H1 (cell line): ENCODE data around the gene RBM20. TPM values are rescaled to one million over a fixed set of nuclear protein-coding genes. Genes with fewer than 3 reads are reported as not detected.

Source experiments
- CTCF ChIA-PET: fragments of 300-600 bp; sonication (Branson Sonifier 250); formaldehyde crosslinking; loops from one replicate; lab custom pipeline; 2021; ENCODE audit not compliant: partially characterized antibody; lab: Charles Lee
- POLR2A ChIA-PET: fragments of 300-600 bp; sonication (Branson Sonifier 250); formaldehyde crosslinking; loops from one replicate; lab custom pipeline; 2021; ENCODE audit warnings: inconsistent platforms; ENCODE audit not compliant: partially characterized antibody; lab: Charles Lee
- DNase-seq, 2 experiments: peaks; one replicate each; pipeline versions ENCODE4 v3.0.0 to v3.0.0-alpha.2; 2010 to 2022; ENCODE audit warnings: low spot score in 2 of 2, low read depth in 1 of 2, mixed read lengths in 1 of 2
- FAIRE-seq: peaks from 2 replicates; lab custom pipeline; 2011; peaks lifted over from hg19 to GRCh38; lab: Jason Lieb, UNC
- H2AFZ ChIP-seq: 2 replicates; pipeline ENCODE4 v1.8.1; 2012; ENCODE audit warnings: low read length, inconsistent platforms
- H2AK5ac ChIP-seq: 2 replicates; pipeline ENCODE4 v1.6.1; 2013; ENCODE audit warnings: low read depth, low read length
- H2BK120ac ChIP-seq: replicated peaks from 2 replicates; pipeline ENCODE3; 2013; ENCODE audit warnings: low read depth, low read length, inconsistent platforms
- H2BK12ac ChIP-seq: 2 replicates; pipeline ENCODE4 v1.6.1; 2013; ENCODE audit warnings: low read depth, low read length
- H2BK15ac ChIP-seq: 2 replicates; pipeline ENCODE4 v1.6.1; 2013; ENCODE audit warnings: low read length
- H2BK20ac ChIP-seq: 2 replicates; pipeline ENCODE4 v1.6.1; 2013; ENCODE audit warnings: low read length
- H2BK5ac ChIP-seq: 2 replicates; pipeline ENCODE4 v1.6.1; 2013; ENCODE audit warnings: low read depth, low read length
- H3K14ac ChIP-seq: 2 replicates; pipeline ENCODE4 v1.6.1; 2013; ENCODE audit warnings: inconsistent platforms; ENCODE audit not compliant: insufficient read length
- H3K18ac ChIP-seq: 2 replicates; pipeline ENCODE4 v1.6.1; 2013; ENCODE audit warnings: low read length; ENCODE audit errors: extremely low read depth
- H3K23ac ChIP-seq: 2 replicates; pipeline ENCODE4 v1.6.1; 2013; ENCODE audit warnings: inconsistent platforms; ENCODE audit not compliant: insufficient read length
- H3K23me2 ChIP-seq: 2 replicates; pipeline ENCODE4 v1.6.1; 2013; ENCODE audit warnings: low read depth, low read length
- H3K27ac ChIP-seq: 2 replicates; pipeline ENCODE4 v1.6.1; 2011; ENCODE audit warnings: low read depth, low read length, inconsistent platforms
- H3K27me3 ChIP-seq, 4 experiments: replicated peaks in 1 of 4; 1 replicate in 1 of 4; 2 replicates in 3 of 4; pipeline versions ENCODE4 v1.6.1 to v1.8.1; 2011 to 2013; ENCODE audit warnings: low read length in 3 of 4, mild to moderate bottlenecking in 3 of 4, inconsistent platforms in 2 of 4, mixed read lengths in 2 of 4, moderate library complexity in 1 of 4; ENCODE audit not compliant: control insufficient read depth in 3 of 4, insufficient read depth in 3 of 4; ENCODE audit errors: extremely low read depth in 1 of 4
- H3K36me3 ChIP-seq, 4 experiments: 2 replicates each; pipeline versions ENCODE4 v1.6.1 to v1.8.1; 2011 to 2013; ENCODE audit warnings: mild to moderate bottlenecking in 4 of 4, low read length in 3 of 4, moderate library complexity in 2 of 4, control low read depth in 1 of 4, inconsistent platforms in 1 of 4; ENCODE audit not compliant: insufficient read depth in 4 of 4, control insufficient read depth in 2 of 4
- H3K4ac ChIP-seq: replicated peaks from 2 replicates; pipeline ENCODE3; 2013; ENCODE audit warnings: low read length, low read depth, mixed read lengths, inconsistent platforms; ENCODE audit not compliant: insufficient read length
- H3K4me1 ChIP-seq, 4 experiments: replicated peaks in 1 of 4; 1 replicate in 1 of 4; 2 replicates in 3 of 4; pipeline versions ENCODE4 v1.6.1 to v1.8.1; 2011 to 2013; ENCODE audit warnings: low read length in 3 of 4, inconsistent platforms in 2 of 4, mixed read lengths in 1 of 4; ENCODE audit not compliant: insufficient read depth in 4 of 4, control insufficient read depth in 3 of 4
- H3K4me2 ChIP-seq, 2 experiments: 2 replicates each; pipeline versions ENCODE4 v1.6.1 to v1.8.1; 2011 to 2013; ENCODE audit warnings: low read depth in 2 of 2, low read length in 2 of 2, control low read depth in 1 of 2, inconsistent platforms in 1 of 2, mild to moderate bottlenecking in 1 of 2; ENCODE audit not compliant: insufficient read depth in 1 of 2
- H3K4me3 ChIP-seq, 4 experiments: fragments of 200-600, 300-600 bp in 1 of 4; sonication (generic), shearing (Covaris generic), sonication (Bioruptor Twin) in 1 of 4; 2 replicates each; pipeline versions ENCODE4 v1.5.1 to v1.8.1; 2011 to 2016; ENCODE audit warnings: low read length in 4 of 4, low read depth in 3 of 4, control low read depth in 2 of 4, inconsistent platforms in 2 of 4, mild to moderate bottlenecking in 2 of 4, mixed read lengths in 1 of 4, moderate library complexity in 1 of 4; ENCODE audit not compliant: insufficient read depth in 2 of 4; ENCODE audit errors: extremely low read depth in 1 of 4
- H3K56ac ChIP-seq: replicated peaks from 2 replicates; pipeline ENCODE3; 2013; ENCODE audit warnings: low read depth, mild to moderate bottlenecking, mixed read lengths, low read length, inconsistent platforms; ENCODE audit not compliant: insufficient read length
- H3K79me1 ChIP-seq: 2 replicates; pipeline ENCODE4 v1.6.1; 2013; ENCODE audit warnings: low read depth, low read length, control low read depth
- H3K79me2 ChIP-seq, 2 experiments: 2 replicates each; pipeline versions ENCODE4 v1.6.1 to v1.8.1; 2012 to 2013; ENCODE audit warnings: low read length in 2 of 2, mild to moderate bottlenecking in 2 of 2, inconsistent platforms in 1 of 2; ENCODE audit not compliant: insufficient read depth in 2 of 2, control insufficient read depth in 1 of 2
- H3K9ac ChIP-seq, 4 experiments: replicated peaks in 1 of 4; 1 replicate in 1 of 4; 2 replicates in 3 of 4; pipeline versions ENCODE4 v1.6.1 to v1.8.1; 2011 to 2013; ENCODE audit warnings: low read depth in 3 of 4, low read length in 3 of 4, control low read depth in 2 of 4, mild to moderate bottlenecking in 2 of 4, moderate library complexity in 2 of 4, inconsistent platforms in 1 of 4; ENCODE audit errors: extremely low read depth in 1 of 4
- H3K9me3 ChIP-seq, 2 experiments: 2 replicates each; pipeline versions ENCODE4 v1.6.1 to v1.8.1; 2012 to 2013; ENCODE audit warnings: mild to moderate bottlenecking in 2 of 2, moderate library complexity in 2 of 2, control low read depth in 1 of 2, inconsistent platforms in 1 of 2, low read depth in 1 of 2, low read length in 1 of 2, mixed read lengths in 1 of 2; ENCODE audit not compliant: insufficient read depth in 2 of 2
- H4K20me1 ChIP-seq, 2 experiments: replicated peaks in 1 of 2; 2 replicates each; pipeline versions ENCODE3 to v1.8.1; 2011 to 2013; ENCODE audit warnings: inconsistent platforms in 2 of 2, low read length in 2 of 2, mild to moderate bottlenecking in 1 of 2; ENCODE audit not compliant: insufficient read depth in 2 of 2, control insufficient read depth in 1 of 2
- H4K5ac ChIP-seq: 2 replicates; pipeline ENCODE4 v1.6.1; 2013; ENCODE audit warnings: low read length, low read depth, mixed read lengths, inconsistent platforms; ENCODE audit not compliant: insufficient read length
- H4K8ac ChIP-seq: 2 replicates; pipeline ENCODE4 v1.8.0; 2013; ENCODE audit warnings: mild to moderate bottlenecking, moderate library complexity, low read length, inconsistent platforms; ENCODE audit not compliant: insufficient read depth; ENCODE audit errors: extremely low read depth
- H4K91ac ChIP-seq: replicated peaks from 2 replicates; pipeline ENCODE3; 2013; ENCODE audit warnings: low read length, mixed read lengths, inconsistent platforms; ENCODE audit not compliant: insufficient read length
- GTF2F1 ChIP-seq: IDR thresholded peaks from 2 replicates; pipeline ENCODE4 v1.6.1; 2012; ENCODE audit warnings: low read depth, low read length, improper control_type of control experiment, borderline replicate concordance
- KDM1A ChIP-seq: fragments of 200-600, 300-600 bp; sonication (generic); IDR thresholded peaks from 2 replicates; pipeline ENCODE4 v1.7.1; 2016; ENCODE audit warnings: mild to moderate bottlenecking, low read length, borderline replicate concordance
- MAX ChIP-seq: IDR thresholded peaks from 2 replicates; pipeline ENCODE4 v1.6.1; 2012; ENCODE audit warnings: inconsistent platforms
- RNF2 ChIP-seq: fragments of 200-900, 300-1000 bp; sonication (generic); IDR thresholded peaks from 2 replicates; pipeline ENCODE4 v1.7.1; 2016; ENCODE audit warnings: borderline replicate concordance, low read depth, mild to moderate bottlenecking, antibody characterized with exemption, low read length; ENCODE audit not compliant: poor library complexity, severe bottlenecking; ENCODE audit errors: missing control alignments
- RXRA ChIP-seq: IDR thresholded peaks from 2 replicates; pipeline ENCODE4 v1.6.1; 2011; ENCODE audit warnings: low read depth, mild to moderate bottlenecking, low read length, moderate library complexity; ENCODE audit not compliant: insufficient read depth
- SRF ChIP-seq: IDR thresholded peaks from 2 replicates; pipeline ENCODE4 v1.6.1; 2011; ENCODE audit warnings: mild to moderate bottlenecking, low read depth, low read length, moderate library complexity
- TAF1 ChIP-seq: IDR thresholded peaks from 2 replicates; pipeline ENCODE4 v1.6.1; 2011; ENCODE audit warnings: mild to moderate bottlenecking, low read depth, low read length
- USF2 ChIP-seq: IDR thresholded peaks from 2 replicates; pipeline ENCODE4 v1.6.1; 2011; ENCODE audit warnings: low read length, improper control_type of control experiment
- WGBS, 2 experiments: shearing (Covaris generic) in 1 of 2; methylation state at CpG; one replicate each; pipeline versions ENCODE4 v1.1.6 to v1.1.7; 2013 to 2015; ENCODE audit warnings: low lambda C conversion rate in 2 of 2, mixed read lengths in 2 of 2, inconsistent platforms in 1 of 2, low coverage in 1 of 2, missing lambda C conversion rate in 1 of 2; ENCODE audit not compliant: insufficient replicate concordance in 2 of 2, insufficient coverage in 1 of 2, insufficient read length in 1 of 2; ENCODE audit errors: extremely low coverage in 1 of 2, missing lambda C conversion rate in 1 of 2; 5-methylcytosine and 5-hydroxymethylcytosine counted together
- polyA plus RNA-seq, 7 experiments: library from polyadenylated mRNA; depleted of rRNA in 3 of 7; stranded (reverse) in 5 of 7; unstranded in 2 of 7; fragments of >200 nt in 5 of 7; fragments of 200-250 nt in 2 of 7; gene quantifications; 1 replicate in 5 of 7; 2 replicates in 1 of 7; 4 replicates in 1 of 7; pipeline versions ENCODE4 v1.2.1 to v1.2.3, GENCODE V29; 2011 to 2013; ENCODE audit warnings: missing spikeins in 2 of 7, mixed read lengths in 2 of 7
- total RNA-seq: library from RNA; stranded (reverse); fragmentation: NEBNext Ultra II Directional; extraction: Animal tissue kit (Norgen Biotek cat#: 25700); gene quantifications from 2 replicates; pipeline ENCODE4 v1.2.1, GENCODE V29; 2021

RBM20 gene
- total and polyA plus RNA-seq, 2 of the 8 experiments (the other 6 are each of a cell fraction or from before 2014, with no cell fraction given) = 0.05 to 0.63 TPM

GRCh38 chr10:110812583-110812982 is 168.4 kb downstream of the RBM20 start:
- 87% methylated on average over 11 of the region's 12 CpGs; no CpG with 5 or more reads in 1 of the 2 experiments for WGBS, 2 experiments
- TF ChIP-seq KDM1A = no peak
- TF ChIP-seq SRF = no peak
- no peak for TF ChIP-seq RNF2
- no peak for TF ChIP-seq RXRA
- TF ChIP-seq USF2 = no peak
- TF ChIP-seq TAF1 = no peak
- no peak for TF ChIP-seq MAX
- no peak for TF ChIP-seq GTF2F1
- Histone ChIP-seq H4K20me1 (no peaks in the 10 kb centered on the region), H3K4me2 (no peak overlapping the region), H3K18ac (no peak overlapping the region), H4K8ac (no peak overlapping the region), H4K91ac (no peak overlapping the region), H2BK5ac (no peak overlapping the region), H2BK15ac (no peak overlapping the region), H3K27ac (no peak overlapping the region), H3K14ac (no peak overlapping the region), H2BK12ac (no peak overlapping the region), H3K36me3 (no peaks in the 10 kb centered on the region), H3K9me3 (no peaks in the 10 kb centered on the region), H3K56ac (no peak overlapping the region), H4K5ac (no peak overlapping the region), H2BK20ac (no peak overlapping the region), H3K27me3 (no peaks in the 10 kb centered on the region), H3K4me3 (no peak overlapping the region), H3K79me1 (no peaks in the 10 kb centered on the region), H3K79me2 (no peaks in the 10 kb centered on the region), H2BK120ac (no peak overlapping the region), H3K4ac (no peak overlapping the region), H3K9ac (no peak overlapping the region), H3K4me1 (no peaks in the 10 kb centered on the region; a peak in 1 of 7 replicates), H2AFZ (no peak overlapping the region), H3K23me2 (no peaks in the 10 kb centered on the region; the same call in 1 of the 2 replicates), H3K23ac (no peak overlapping the region), H2AK5ac (no peak overlapping the region)
- FAIRE-seq (no peak), DNase-seq (no peak)
- ChIA-PET POLR2A (interaction anchor here (1.3 kb wide), 1 partner anchor 60 kb away, joined by 3 read pairs; no protein-coding TSS in a partner anchor), CTCF (interaction anchor here (1.2 to 1.5 kb wide), 2 partner anchors 9 to 31 kb away, joined by 3 read pairs; no protein-coding TSS in a partner anchor)
